Pulmonary artery endothelial cell (primary cell): Measurements from ENCODE around the gene TET1. TPM values are rescaled to one million over a fixed set of nuclear protein-coding genes. Genes with fewer than 3 reads are reported as not detected.
A peak's percentile ranks its signal among the peaks of the same experiment; 100 is the strongest.
"Not testable (repeated sequence)": the region's sequence is repeated elsewhere in the genome, so short reads cannot be mapped to it uniquely, and the experiment has no call there.

Source experiments
- DNase-seq: peaks from one replicate; pipeline ENCODE4 v3.0.0-alpha.2; 2011; ENCODE audit warnings: low read depth, low spot score
- total RNA-seq: library from RNA; depleted of rRNA; stranded (reverse); fragments of >200 nt; gene quantifications from 2 replicates; pipeline ENCODE4 v1.2.3, GENCODE V29; 2014

TET1 gene
- total RNA-seq, 1 donor from 2014 or later: 0.07 TPM

DNA sequence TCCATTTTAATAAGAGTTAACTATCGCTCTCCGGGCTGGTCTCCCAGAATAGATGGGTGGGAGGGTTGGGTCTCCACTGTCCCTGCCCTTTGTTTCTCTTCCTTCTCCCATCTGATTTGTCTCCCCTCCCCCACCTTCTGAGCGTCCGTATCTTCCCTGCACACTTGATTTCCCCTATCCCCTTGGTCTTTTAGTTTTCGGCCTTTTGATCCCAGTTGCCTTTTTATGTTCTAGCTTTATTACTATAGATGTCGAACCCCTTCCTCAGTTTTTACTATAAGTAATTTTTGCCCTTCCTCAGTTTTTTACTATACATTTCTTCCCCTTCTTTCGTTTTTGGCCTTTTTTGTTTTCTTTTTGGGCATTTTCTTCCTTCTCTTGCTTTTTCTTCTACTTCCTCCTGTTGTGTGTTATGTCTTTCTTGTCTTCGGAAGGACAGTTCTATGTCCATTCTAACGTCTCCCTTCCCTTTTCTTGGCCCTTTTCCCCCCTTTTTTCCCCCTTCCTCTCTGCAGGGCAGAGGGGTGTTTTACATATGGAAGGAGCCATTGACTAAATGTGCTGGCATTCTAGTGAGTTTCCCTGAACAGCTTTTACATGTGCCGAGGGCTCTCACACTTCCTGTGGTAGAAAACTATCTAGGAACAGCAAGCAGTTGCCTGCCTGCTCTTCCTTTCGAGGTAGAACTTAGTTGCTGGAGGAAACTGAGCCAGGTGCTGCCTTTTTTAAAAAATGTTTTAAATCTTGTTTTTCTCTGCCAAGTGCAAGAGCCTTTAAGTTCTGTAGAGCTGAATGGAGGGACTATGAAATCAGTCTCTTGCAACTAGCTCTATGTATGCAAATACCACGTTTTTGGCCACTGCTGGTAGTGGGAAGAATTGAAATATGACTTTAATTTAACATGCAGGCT is 2.8 kb downstream of the TET1 start:
- DNase-seq: no peak

DNA sequence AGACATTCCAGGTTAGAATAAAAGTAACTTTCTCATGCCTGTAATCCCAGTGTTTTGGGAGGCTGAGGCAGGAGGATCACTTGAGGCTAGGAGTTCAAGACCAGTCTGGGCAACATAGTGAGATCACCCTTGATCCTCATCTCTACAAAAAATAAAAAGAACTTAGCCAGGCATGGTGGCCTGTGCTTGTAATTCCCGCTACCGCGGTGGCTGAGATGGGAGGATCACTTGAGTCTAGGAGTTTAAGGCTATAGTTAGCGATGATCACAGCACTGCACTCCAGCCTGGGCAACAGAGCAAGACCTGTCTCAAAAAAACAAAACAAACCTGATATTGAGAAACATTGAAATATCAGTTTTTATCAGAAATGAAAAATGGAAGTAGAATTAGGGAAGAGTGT is 4.6 kb downstream of the TET1 start:
- DNase-seq: no peak

DNA sequence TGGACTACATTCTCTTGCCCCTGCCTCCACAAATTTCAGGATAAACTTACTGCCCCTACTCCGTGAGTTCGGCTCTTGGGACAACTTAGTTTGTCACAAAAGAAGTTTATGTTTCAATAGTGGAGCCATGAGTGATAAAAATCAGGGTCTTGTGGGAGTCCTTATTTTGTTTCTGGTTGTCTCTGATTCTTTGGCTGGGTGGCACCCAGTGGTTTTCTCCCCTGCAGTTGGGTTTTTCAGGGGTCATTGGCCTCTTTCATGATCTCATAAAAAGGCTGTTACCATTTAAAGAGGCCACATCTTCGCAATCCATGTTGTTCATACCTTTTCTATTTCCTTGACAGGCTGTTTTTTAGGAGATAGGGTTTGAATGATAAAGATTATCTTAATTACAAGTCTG is 5.5 kb downstream of the TET1 start:
- DNase-seq: no peak

- no peak for DNase-seq
Measured at GRCh38 chr10:68566351-68566750, 6.2 kb downstream of the TET1 start.

- no peak for DNase-seq
Measured at GRCh38 chr10:68566955-68567354, 6.8 kb downstream of the TET1 start.

DNA sequence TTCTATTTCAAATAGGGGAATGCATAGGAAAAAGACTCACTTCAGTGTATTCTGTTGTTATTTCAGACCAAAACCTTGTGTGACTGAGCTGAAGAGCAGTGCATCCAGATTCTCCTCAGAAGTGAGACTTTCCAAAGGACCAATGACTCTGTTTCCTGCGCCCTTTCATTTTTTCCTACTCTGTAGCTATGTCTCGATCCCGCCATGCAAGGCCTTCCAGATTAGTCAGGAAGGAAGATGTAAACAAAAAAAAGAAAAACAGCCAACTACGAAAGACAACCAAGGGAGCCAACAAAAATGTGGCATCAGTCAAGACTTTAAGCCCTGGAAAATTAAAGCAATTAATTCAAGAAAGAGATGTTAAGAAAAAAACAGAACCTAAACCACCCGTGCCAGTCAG is 12.0 kb downstream of the TET1 start:
- DNase-seq: no peak

- no peak for DNase-seq
Measured at GRCh38 chr10:68574051-68574450, 13.9 kb downstream of the TET1 start.

DNA sequence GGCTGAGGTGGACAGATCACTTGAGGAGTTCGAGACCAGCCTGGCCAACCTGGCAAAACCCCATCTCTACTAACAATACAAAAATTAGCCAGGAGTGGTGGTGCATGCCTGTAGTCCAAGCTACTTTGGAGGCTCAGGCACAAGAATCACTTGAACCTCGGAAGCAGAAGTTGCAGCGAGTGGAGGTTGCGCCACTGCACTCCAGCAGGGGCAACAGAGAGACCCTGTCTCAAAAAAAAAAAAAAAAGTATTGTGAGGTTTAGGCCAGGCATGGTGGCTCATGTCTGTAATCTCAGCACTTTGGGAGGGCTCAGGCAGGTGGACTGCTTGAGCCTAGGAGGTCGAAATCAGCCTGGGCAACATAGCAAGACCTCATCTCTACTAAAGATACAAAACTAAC is 16.0 kb downstream of the TET1 start:
- no peak for DNase-seq

- no peak for DNase-seq
Measured at GRCh38 chr10:68578974-68579373, 18.8 kb downstream of the TET1 start.

DNA sequence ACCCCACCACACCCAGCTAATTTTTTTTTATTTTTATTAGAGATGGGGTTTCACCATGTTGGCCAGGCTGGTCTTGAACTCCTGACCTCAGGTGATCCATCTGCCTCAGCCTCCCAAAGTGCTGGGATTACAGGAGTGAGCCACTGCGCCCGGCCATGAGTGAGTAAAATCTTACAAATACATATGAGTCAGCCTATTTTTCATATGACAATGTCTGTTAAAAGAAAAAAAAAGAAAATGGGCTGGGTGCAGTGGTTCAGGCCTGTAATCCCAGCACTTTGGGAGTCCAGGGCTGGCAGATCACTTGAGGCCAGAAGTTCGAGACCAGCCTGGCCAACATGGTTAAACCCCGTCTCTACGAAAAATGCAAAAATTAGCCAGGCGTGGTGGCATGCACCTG is 24.1 kb downstream of the TET1 start:
- not testable (repeated sequence) for DNase-seq

DNA sequence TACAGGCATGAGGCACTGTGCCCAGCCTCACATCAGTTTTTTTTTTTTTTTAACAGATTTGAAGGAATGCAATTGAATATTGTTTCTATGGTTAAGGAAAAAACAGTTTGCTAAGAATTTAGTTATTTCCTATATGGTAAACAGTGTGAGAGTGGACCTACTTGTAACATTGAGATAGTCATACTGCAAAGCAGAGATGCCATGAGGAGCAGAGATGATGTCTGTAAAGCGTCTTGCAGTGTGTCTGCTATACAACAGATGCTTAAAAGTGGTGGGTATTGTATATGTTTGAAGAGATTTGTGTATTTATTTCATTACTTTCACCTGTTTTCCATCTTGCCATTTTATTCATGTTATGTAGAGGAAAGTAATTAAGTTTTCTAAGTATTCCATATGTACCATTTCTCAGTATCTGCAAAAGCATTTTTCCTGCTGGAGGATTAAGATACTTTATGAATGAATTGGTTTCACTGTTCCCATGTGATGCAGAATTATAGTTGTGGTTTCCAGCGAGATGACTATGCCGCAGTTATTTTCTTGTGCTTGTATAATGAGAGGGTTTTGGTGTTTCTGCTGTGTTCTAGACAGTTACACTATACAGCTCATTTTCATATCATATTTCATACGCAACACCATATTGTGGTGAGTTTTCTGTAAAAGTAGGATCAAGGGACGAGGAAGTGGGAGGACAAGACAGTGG is 26.6 kb downstream of the TET1 start:
- no peak for DNase-seq

GRCh38 chr10:68594405-68594804 is 34.3 kb downstream of the TET1 start:
- no peak for DNase-seq

DNA sequence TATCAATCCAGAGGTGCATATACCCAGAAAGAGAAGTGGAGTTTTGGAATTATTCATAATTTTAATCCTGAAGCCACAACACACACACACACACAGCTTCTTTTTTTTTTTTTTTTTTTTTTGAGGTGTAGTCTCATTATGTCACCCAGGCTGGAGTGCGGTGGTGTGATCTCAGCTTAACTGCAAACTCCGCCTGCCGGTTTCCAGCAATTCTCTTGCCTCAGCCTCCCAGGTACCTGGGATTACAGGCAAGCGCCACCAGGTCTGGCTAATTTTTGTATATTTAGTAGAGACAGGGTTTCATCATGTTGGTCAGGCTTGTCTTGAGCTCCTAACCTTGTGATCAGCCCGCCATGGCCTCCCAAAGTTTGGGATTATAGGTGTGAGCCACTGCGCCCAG is 35.4 kb downstream of the TET1 start:
- no peak for DNase-seq

DNA sequence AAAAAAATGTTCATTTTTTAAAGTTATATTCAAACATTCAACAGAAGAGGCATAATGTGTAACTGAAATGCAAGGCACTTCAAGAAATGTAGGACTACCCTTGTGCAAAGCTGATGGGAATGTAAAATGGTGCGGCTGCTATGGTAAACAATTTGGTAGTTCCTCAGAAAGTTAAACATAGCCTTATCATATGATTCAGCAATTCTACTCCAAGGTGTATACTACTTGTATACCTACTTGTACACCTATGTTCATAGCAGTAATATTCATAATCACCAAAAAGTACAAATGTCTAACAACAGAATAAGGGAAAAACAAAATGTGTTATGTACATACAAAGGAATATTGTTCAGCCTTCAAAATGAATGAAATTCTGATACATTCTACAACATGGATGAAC is 37.3 kb downstream of the TET1 start:
- DNase-seq: no peak

- no peak for DNase-seq
Measured at GRCh38 chr10:68598978-68599770, 39.0 kb downstream of the TET1 start.

- DNase-seq: no peak
Measured at GRCh38 chr10:68599771-68600040, 39.6 kb downstream of the TET1 start.

GRCh38 chr10:68600041-68600778 is 40.1 kb downstream of the TET1 start:
- peak; percentile 37 for DNase-seq

DNA sequence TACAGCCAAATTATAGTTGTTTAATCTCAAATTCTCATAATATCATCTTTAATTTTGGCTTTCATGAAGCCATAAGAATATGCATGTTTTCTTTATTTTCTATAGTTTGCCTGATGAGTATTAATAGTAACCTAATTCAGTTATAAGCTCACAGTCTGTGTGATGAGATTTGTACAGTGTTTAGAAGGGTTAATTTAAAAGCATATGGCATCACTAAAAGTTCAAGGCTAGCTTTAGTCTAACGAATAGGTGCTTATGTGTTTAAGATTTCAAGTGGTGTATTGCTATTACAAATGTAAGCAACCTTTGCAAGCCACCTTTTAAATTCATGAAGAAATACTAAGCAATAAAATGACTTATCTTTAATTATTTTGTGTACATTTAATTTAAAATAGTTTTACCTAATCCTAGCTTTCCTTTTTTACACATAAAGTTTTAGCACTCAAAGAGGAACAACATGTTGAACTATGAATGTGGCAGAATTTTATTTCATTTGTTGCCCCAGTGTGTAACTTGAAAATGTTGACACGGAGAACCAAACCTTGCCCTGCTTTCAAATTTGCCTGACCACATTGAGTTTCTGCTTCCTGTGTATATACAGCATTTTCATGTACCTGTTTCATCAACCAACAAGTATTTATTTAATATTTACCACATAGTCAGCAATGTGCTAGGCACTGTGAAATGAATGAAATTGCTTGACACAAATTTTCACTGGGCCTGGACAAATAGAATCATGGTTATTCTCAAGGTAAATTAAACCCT is 41.5 kb downstream of the TET1 start:
- no peak for DNase-seq

- DNase-seq: no peak
Measured at GRCh38 chr10:68602434-68602833, 42.3 kb downstream of the TET1 start.

GRCh38 chr10:68603766-68604165 is 43.6 kb downstream of the TET1 start:
- no peak for DNase-seq

GRCh38 chr10:68604441-68604840 is 44.3 kb downstream of the TET1 start:
- DNase-seq: no peak
